ENCODE results near the gene TAF12.
"Not testable (repeated sequence)": the region's sequence is repeated elsewhere in the genome, so short reads cannot be mapped to it uniquely, and the experiment has no call there.

Gene TAF12

GRCh38 chr1:28644494-28644893, 1.6 kb upstream of the TAF12 start:
- DNase-seq = no peak

GRCh38 chr1:28642056-28642846, 616 bp downstream of the TAF12 start:
- no peak for DNase-seq

- no peak for DNase-seq
Measured at GRCh38 chr1:28640766-28641165, 2.1 kb downstream of the TAF12 start.

- DNase-seq = no peak
Measured at GRCh38 chr1:28632560-28632959, 10.3 kb downstream of the TAF12 start.

- no peak for DNase-seq
Measured at GRCh38 chr1:28631713-28632112, 11.2 kb downstream of the TAF12 start.

- no peak for DNase-seq
Measured at GRCh38 chr1:28613175-28613574, 29.7 kb downstream of the TAF12 start.

GRCh38 chr1:28606771-28607170, 36.1 kb downstream of the TAF12 start:
- DNase-seq = no peak

GRCh38 chr1:28604962-28605361, 37.9 kb downstream of the TAF12 start:
- no peak for DNase-seq

- DNase-seq = no peak
Measured at GRCh38 chr1:28604411-28604810, 38.5 kb downstream of the TAF12 start.

- DNase-seq = peak; percentile 53
Measured at GRCh38 chr1:28602536-28603439, 40.1 kb downstream of the TAF12 start.

- peak; percentile 40 for DNase-seq
Measured at GRCh38 chr1:28601696-28602095, 41.2 kb downstream of the TAF12 start.

GRCh38 chr1:28596276-28596675, 46.6 kb downstream of the TAF12 start:
- not testable (repeated sequence) for DNase-seq

GRCh38 chr1:28595412-28596191, 47.3 kb downstream of the TAF12 start:
- DNase-seq = no peak

GRCh38 chr1:28594686-28595411, 48.0 kb downstream of the TAF12 start:
- not testable (repeated sequence) for DNase-seq

GRCh38 chr1:28593988-28594356, 48.9 kb downstream of the TAF12 start:
- not testable (repeated sequence) for DNase-seq

GRCh38 chr1:28592321-28593071, 50.4 kb downstream of the TAF12 start:
- no peak for DNase-seq

- DNase-seq = no peak
Measured at GRCh38 chr1:28591708-28592320, 51.1 kb downstream of the TAF12 start, which contains the start of gene RAB42. Gene RAB42, plus strand, starts transcription at chr1:28592265. Its CDS starts 247 bp downstream, at chr1:28592512.

GRCh38 chr1:28586585-28587391, 56.1 kb downstream of the TAF12 start:
- DNase-seq = not testable (repeated sequence)

- DNase-seq = peak; percentile 30
Measured at GRCh38 chr1:28582248-28582615, 60.6 kb downstream of the TAF12 start.
